MM.1S (cell line): ENCODE results near the gene GATB.

Source experiments
- DNase-seq: peaks from one replicate; pipeline ENCODE4 v3.0.0-alpha.2; 2015
- H2AFZ ChIP-seq: fragments of 300-600 bp; sonication (generic); 2 replicates; pipeline ENCODE4 v1.6.0; 2016; ENCODE audit warnings: antibody characterized with exemption, low read length
- H3F3A ChIP-seq: fragments of 300-600 bp; sonication (generic); 2 replicates; pipeline ENCODE4 v1.6.1; 2016; ENCODE audit warnings: mild to moderate bottlenecking, antibody characterized with exemption, low read length, moderate library complexity, mixed read lengths; ENCODE audit not compliant: insufficient read depth
- H3K27ac ChIP-seq: fragments of 300-600 bp; sonication (generic); 2 replicates; pipeline ENCODE4 v1.5.1; 2016; ENCODE audit warnings: mild to moderate bottlenecking, low read length
- H3K27me3 ChIP-seq: fragments of 300-600 bp; sonication (generic); replicated peaks from 2 replicates; pipeline ENCODE4 v1.6.0; 2016; ENCODE audit warnings: low read length; ENCODE audit not compliant: insufficient read depth
- H3K36me3 ChIP-seq: fragments of 300-600 bp; sonication (generic); replicated peaks from 2 replicates; pipeline ENCODE4 v1.6.1; 2016; ENCODE audit warnings: mild to moderate bottlenecking, low read length, mixed read lengths; ENCODE audit not compliant: insufficient read depth
- H3K4me1 ChIP-seq: fragments of 300-600 bp; sonication (generic); 2 replicates; pipeline ENCODE4 v1.6.1; 2016; ENCODE audit warnings: low read length, mixed read lengths
- H3K4me2 ChIP-seq: fragments of 300-600 bp; sonication (generic); 2 replicates; pipeline ENCODE4 v1.6.0; 2016; ENCODE audit warnings: low read depth, low read length
- H3K4me3 ChIP-seq: fragments of 300-600 bp; sonication (generic); 2 replicates; pipeline ENCODE4 v1.5.1; 2016; ENCODE audit warnings: low read length, mixed read lengths
- H3K79me2 ChIP-seq: fragments of 300-600 bp; sonication (generic); 2 replicates; pipeline ENCODE4 v1.6.1; 2016; ENCODE audit warnings: mixed run types, low read length, mixed read lengths
- H3K9ac ChIP-seq: fragments of 300-600 bp; sonication (generic); 2 replicates; pipeline ENCODE4 v1.6.1; 2016; ENCODE audit warnings: low read length, mixed read lengths
- H3K9me2 ChIP-seq: fragments of 300-600 bp; sonication (generic); replicated peaks from 2 replicates; pipeline ENCODE4 v1.6.1; 2016; ENCODE audit warnings: mild to moderate bottlenecking, low read length, mixed read lengths; ENCODE audit not compliant: insufficient read depth
- H3K9me3 ChIP-seq: fragments of 300-600 bp; sonication (generic); replicated peaks from 2 replicates; pipeline ENCODE4 v1.6.1; 2016; ENCODE audit warnings: mild to moderate bottlenecking, low read length, mixed read lengths; ENCODE audit not compliant: insufficient read depth
- H4K20me1 ChIP-seq: fragments of 300-600 bp; sonication (generic); 2 replicates; pipeline ENCODE4 v1.6.1; 2016; ENCODE audit warnings: mild to moderate bottlenecking, low read length, moderate library complexity, mixed read lengths; ENCODE audit not compliant: insufficient read depth
- EZH2 ChIP-seq: fragments of 300-600 bp; sonication (generic); optimal IDR thresholded peaks from 2 replicates; pipeline ENCODE3; 2017; ENCODE audit warnings: low read depth, mild to moderate bottlenecking, antibody characterized with exemption, low read length, mixed read lengths
- EZH2phosphoT487 ChIP-seq: fragments of 300-600 bp; sonication (generic); IDR thresholded peaks from 2 replicates; pipeline ENCODE4 v1.6.1; 2018; ENCODE audit warnings: antibody characterized with exemption, low read length
- TF ChIP-seq, protein P1 (sequence below): fragments of 300-600 bp; sonication (generic); IDR thresholded peaks from 2 replicates; pipeline ENCODE4 v1.5.1; 2016; ENCODE audit warnings: antibody characterized with exemption, low read length, mixed read lengths

The GATB gene

GRCh38 chr4:151798678-151799416, 38.0 kb upstream of the GATB start:
- Histone ChIP-seq H3K79me2 (no peaks in the 10 kb centered on the region), H4K20me1 (no peaks in the 10 kb centered on the region), H2AFZ (peak overlapping the region; percentile 52), H3F3A (peaks cover 10% of the 10 kb centered on the region; the same call in 1 of the 2 replicates), H3K4me2 (peak overlapping the region; percentile 56), H3K36me3 (no peaks in the 10 kb centered on the region), H3K4me1 (peaks cover 25% of the 10 kb centered on the region), H3K9ac (peak overlapping the region; percentile 6; the same call in 1 of the 2 replicates), H3K9me2 (no peaks in the 10 kb centered on the region), H3K4me3 (peak overlapping the region; percentile 19; the same call in 1 of the 2 replicates), H3K27ac (peak overlapping the region; percentile 58; the same call in 1 of the 2 replicates), H3K27me3 (no peaks in the 10 kb centered on the region), H3K9me3 (no peaks in the 10 kb centered on the region)
- no peak for TF ChIP-seq EZH2phosphoT487
- TF ChIP-seq, protein P1, sequence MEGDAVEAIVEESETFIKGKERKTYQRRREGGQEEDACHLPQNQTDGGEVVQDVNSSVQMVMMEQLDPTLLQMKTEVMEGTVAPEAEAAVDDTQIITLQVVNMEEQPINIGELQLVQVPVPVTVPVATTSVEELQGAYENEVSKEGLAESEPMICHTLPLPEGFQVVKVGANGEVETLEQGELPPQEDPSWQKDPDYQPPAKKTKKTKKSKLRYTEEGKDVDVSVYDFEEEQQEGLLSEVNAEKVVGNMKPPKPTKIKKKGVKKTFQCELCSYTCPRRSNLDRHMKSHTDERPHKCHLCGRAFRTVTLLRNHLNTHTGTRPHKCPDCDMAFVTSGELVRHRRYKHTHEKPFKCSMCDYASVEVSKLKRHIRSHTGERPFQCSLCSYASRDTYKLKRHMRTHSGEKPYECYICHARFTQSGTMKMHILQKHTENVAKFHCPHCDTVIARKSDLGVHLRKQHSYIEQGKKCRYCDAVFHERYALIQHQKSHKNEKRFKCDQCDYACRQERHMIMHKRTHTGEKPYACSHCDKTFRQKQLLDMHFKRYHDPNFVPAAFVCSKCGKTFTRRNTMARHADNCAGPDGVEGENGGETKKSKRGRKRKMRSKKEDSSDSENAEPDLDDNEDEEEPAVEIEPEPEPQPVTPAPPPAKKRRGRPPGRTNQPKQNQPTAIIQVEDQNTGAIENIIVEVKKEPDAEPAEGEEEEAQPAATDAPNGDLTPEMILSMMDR: no peak
- TF ChIP-seq EZH2: no peak
- peak; percentile 79 for DNase-seq

DNA sequence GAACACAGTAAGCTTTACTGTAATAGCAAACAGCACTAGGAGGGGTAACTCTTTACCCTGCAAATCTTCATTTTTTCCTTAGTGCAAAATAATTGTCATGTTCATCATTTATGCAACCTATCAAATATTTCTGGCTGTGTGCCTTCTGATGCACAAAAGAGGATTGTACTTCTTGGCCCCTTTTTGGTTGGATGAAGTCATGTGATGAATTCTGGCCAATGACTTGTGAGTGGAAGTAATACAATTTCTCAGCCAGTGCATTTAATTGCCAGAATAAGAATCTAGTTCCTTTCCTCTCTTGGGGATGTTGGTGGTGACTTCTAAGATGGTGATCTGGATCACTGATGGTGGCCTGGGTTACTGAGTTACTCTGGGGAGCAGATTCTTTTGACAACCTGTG, 37.0 kb upstream of the GATB start:
- Histone ChIP-seq H3K27me3 (no peaks in the 10 kb centered on the region), H3K36me3 (no peaks in the 10 kb centered on the region), H3K4me2 (no peak overlapping the region), H3K4me1 (peaks cover 25% of the 10 kb centered on the region), H3K4me3 (no peak overlapping the region), H2AFZ (no peak overlapping the region), H3K9me3 (no peaks in the 10 kb centered on the region), H4K20me1 (no peaks in the 10 kb centered on the region), H3K27ac (no peak overlapping the region), H3K9me2 (no peaks in the 10 kb centered on the region), H3K79me2 (no peaks in the 10 kb centered on the region), H3K9ac (no peak overlapping the region), H3F3A (peaks cover 10% of the 10 kb centered on the region; the same call in 1 of the 2 replicates)
- TF ChIP-seq, protein P1: no peak
- no peak for TF ChIP-seq EZH2
- TF ChIP-seq EZH2phosphoT487: no peak
- DNase-seq: no peak

GRCh38 chr4:151797131-151797530, 36.3 kb upstream of the GATB start:
- Histone ChIP-seq H3K9me2 (no peaks in the 10 kb centered on the region), H3K9ac (no peak overlapping the region), H3K9me3 (no peaks in the 10 kb centered on the region), H3K27me3 (no peaks in the 10 kb centered on the region), H3K36me3 (no peaks in the 10 kb centered on the region), H3K79me2 (no peaks in the 10 kb centered on the region), H3K4me3 (no peak overlapping the region), H2AFZ (no peak overlapping the region), H4K20me1 (no peaks in the 10 kb centered on the region), H3K4me2 (no peak overlapping the region), H3F3A (peaks cover 10% of the 10 kb centered on the region; the same call in 1 of the 2 replicates), H3K4me1 (peaks cover 25% of the 10 kb centered on the region), H3K27ac (no peak overlapping the region)
- no peak for TF ChIP-seq EZH2phosphoT487
- TF ChIP-seq, protein P1: no peak
- no peak for TF ChIP-seq EZH2
- no peak for DNase-seq
